WERI-Rb-1 (cell line): ENCODE measurements around the gene ATG16L1.
A peak's percentile ranks its signal among the peaks of the same experiment; 100 is the strongest.

Experiments
- DNase-seq: peaks from one replicate; pipeline ENCODE4 v3.0.0-alpha.2; 2020
- H3K27ac ChIP-seq: fragments of 250-450 bp; sonication (Bioruptor Pico); 2 replicates; pipeline ENCODE4 v1.5.1; 2020; ENCODE audit warnings: mild to moderate bottlenecking, moderate library complexity
- H3K27me3 ChIP-seq: fragments of 250-450 bp; sonication (Bioruptor Pico); 2 replicates; pipeline ENCODE4 v1.5.1; 2021; ENCODE audit warnings: mild to moderate bottlenecking, low read depth, moderate library complexity; ENCODE audit not compliant: insufficient read depth, severe bottlenecking
- H3K36me3 ChIP-seq: fragments of 250-450 bp; sonication (Bioruptor Pico); 2 replicates; pipeline ENCODE4 v1.5.1; 2020; ENCODE audit warnings: mild to moderate bottlenecking, moderate library complexity
- H3K4me3 ChIP-seq: 2 replicates; pipeline ENCODE4 v1.5.1; 2011; ENCODE audit warnings: low read depth, mild to moderate bottlenecking, control low read depth, low read length
- H3K9me3 ChIP-seq: fragments of 250-450 bp; sonication (Bioruptor Pico); 2 replicates; pipeline ENCODE4 v1.5.1; 2021; ENCODE audit warnings: mild to moderate bottlenecking, moderate library complexity; ENCODE audit not compliant: severe bottlenecking
- CTCF ChIP-seq: IDR thresholded peaks from 2 replicates; pipeline ENCODE4 v1.5.1; 2011; ENCODE audit warnings: low read depth, mild to moderate bottlenecking, control low read depth, inconsistent platforms, low read length

The ATG16L1 gene

GRCh38 chr2:233311241-233311926 is 59.9 kb downstream of the ATG16L1 start:
- DNase-seq, result no peak
- TF ChIP-seq CTCF, result no peak
- H3K27ac ChIP-seq, result no peak overlapping the region

GRCh38 chr2:233312874-233313273 is 61.4 kb downstream of the ATG16L1 start:
- no peaks in the 10 kb centered on the region for H3K27me3 ChIP-seq
- no peaks in the 10 kb centered on the region for H3K9me3 ChIP-seq
- H3K27ac ChIP-seq, result no peak overlapping the region
- H3K36me3 ChIP-seq, result no peaks in the 10 kb centered on the region
- no peak for DNase-seq
- no peak for TF ChIP-seq CTCF
- H3K4me3 ChIP-seq, result no peak overlapping the region

More at GRCh38 chr2:233311241-233311926, 59.9 kb downstream of the ATG16L1 start:
- Histone ChIP-seq H3K4me3 (no peak overlapping the region), H3K27me3 (no peaks in the 10 kb centered on the region), H3K36me3 (no peaks in the 10 kb centered on the region), H3K9me3 (no peaks in the 10 kb centered on the region)

GRCh38 chr2:233314180-233314925 is 62.9 kb downstream of the ATG16L1 start:
- 0 out of 2 replicates have a peak, but pooled peaks have one; percentile 13 for TF ChIP-seq CTCF
- DNase-seq, result no peak

GRCh38 chr2:233317196-233317943 is 65.9 kb downstream of the ATG16L1 start:
- Histone ChIP-seq H3K27me3 (no peaks in the 10 kb centered on the region), H3K27ac (no peak overlapping the region), H3K36me3 (no peaks in the 10 kb centered on the region), H3K9me3 (no peaks in the 10 kb centered on the region), H3K4me3 (no peak overlapping the region)
- DNase-seq, result no peak
- no peak for TF ChIP-seq CTCF

More at GRCh38 chr2:233314180-233314925, 62.9 kb downstream of the ATG16L1 start:
- no peak overlapping the region for H3K4me3 ChIP-seq
- H3K27me3 ChIP-seq, result no peaks in the 10 kb centered on the region
- no peak overlapping the region for H3K27ac ChIP-seq
- no peaks in the 10 kb centered on the region for H3K36me3 ChIP-seq
- no peaks in the 10 kb centered on the region for H3K9me3 ChIP-seq

- Histone ChIP-seq H3K9me3 (no peaks in the 10 kb centered on the region), H3K4me3 (no peak overlapping the region), H3K36me3 (no peaks in the 10 kb centered on the region), H3K27ac (no peak overlapping the region), H3K27me3 (no peaks in the 10 kb centered on the region)
- no peak for TF ChIP-seq CTCF
- no peak for DNase-seq
Observed at GRCh38 chr2:233319256-233319655, 67.8 kb downstream of the ATG16L1 start.
